Brain microvascular endothelial cell (primary cell): ENCODE measurements around the gene MON2.

Experiments
- DNase-seq: peaks from one replicate; pipeline ENCODE4 v3.0.0-alpha.2; 2020
- H3K27ac ChIP-seq: fragments of 250-450 bp; sonication (Bioruptor Pico); 2 replicates; pipeline ENCODE4 v1.5.1; 2020; ENCODE audit warnings: mild to moderate bottlenecking, moderate library complexity
- H3K27me3 ChIP-seq: fragments of 250-450 bp; sonication (Bioruptor Pico); replicated peaks from 2 replicates; pipeline ENCODE4 v1.5.1; 2020; ENCODE audit warnings: mild to moderate bottlenecking
- H3K36me3 ChIP-seq: fragments of 250-450 bp; sonication (Bioruptor Pico); replicated peaks from 2 replicates; pipeline ENCODE4 v1.5.1; 2020; ENCODE audit warnings: mild to moderate bottlenecking
- H3K4me3 ChIP-seq: 2 replicates; pipeline ENCODE4 v1.5.1; 2011; ENCODE audit warnings: low read depth, mild to moderate bottlenecking, control low read depth, low read length, moderate library complexity
- in situ Hi-C: cut with HindIII; loops from 2 replicates; pipeline ENCODE4 v1.10.0; 2017; ENCODE audit warnings: low sequenced_read_pairs, low pct_ligation_motif_present
- TF ChIP-seq, protein P1 (sequence below): IDR thresholded peaks from 2 replicates; pipeline ENCODE4 v1.5.1; 2011; ENCODE audit warnings: low read depth, mild to moderate bottlenecking, moderate library complexity, low read length, control low read depth, inconsistent platforms; ENCODE audit errors: missing control alignments

MON2 gene

DNA sequence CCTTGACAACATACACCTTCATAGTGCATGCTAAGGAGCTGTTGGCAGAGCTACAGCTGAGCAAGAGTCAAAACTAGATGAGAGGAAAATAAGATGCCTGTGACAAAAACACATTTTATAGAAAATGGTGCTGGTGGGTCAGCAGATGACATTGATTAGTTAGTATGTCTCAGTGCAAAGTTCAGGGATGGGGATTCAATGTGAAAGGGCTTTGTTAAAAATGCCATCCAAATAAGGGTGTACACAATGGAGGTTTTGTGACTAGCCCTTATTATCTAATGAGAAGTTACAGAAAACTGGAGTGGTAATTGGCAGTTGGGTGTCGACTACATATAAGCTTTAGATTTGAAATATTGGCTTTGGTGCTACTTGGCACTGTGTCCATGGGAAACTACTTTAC is 169.0 kb downstream of the MON2 start:
- Histone ChIP-seq H3K36me3 (no peaks in the 10 kb centered on the region), H3K27ac (no peak overlapping the region), H3K4me3 (no peak overlapping the region), H3K27me3 (no peaks in the 10 kb centered on the region)
- in situ Hi-C loops, result no loop called here
- TF ChIP-seq, protein P1, sequence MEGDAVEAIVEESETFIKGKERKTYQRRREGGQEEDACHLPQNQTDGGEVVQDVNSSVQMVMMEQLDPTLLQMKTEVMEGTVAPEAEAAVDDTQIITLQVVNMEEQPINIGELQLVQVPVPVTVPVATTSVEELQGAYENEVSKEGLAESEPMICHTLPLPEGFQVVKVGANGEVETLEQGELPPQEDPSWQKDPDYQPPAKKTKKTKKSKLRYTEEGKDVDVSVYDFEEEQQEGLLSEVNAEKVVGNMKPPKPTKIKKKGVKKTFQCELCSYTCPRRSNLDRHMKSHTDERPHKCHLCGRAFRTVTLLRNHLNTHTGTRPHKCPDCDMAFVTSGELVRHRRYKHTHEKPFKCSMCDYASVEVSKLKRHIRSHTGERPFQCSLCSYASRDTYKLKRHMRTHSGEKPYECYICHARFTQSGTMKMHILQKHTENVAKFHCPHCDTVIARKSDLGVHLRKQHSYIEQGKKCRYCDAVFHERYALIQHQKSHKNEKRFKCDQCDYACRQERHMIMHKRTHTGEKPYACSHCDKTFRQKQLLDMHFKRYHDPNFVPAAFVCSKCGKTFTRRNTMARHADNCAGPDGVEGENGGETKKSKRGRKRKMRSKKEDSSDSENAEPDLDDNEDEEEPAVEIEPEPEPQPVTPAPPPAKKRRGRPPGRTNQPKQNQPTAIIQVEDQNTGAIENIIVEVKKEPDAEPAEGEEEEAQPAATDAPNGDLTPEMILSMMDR, result no peak
- DNase-seq, result no peak

DNA sequence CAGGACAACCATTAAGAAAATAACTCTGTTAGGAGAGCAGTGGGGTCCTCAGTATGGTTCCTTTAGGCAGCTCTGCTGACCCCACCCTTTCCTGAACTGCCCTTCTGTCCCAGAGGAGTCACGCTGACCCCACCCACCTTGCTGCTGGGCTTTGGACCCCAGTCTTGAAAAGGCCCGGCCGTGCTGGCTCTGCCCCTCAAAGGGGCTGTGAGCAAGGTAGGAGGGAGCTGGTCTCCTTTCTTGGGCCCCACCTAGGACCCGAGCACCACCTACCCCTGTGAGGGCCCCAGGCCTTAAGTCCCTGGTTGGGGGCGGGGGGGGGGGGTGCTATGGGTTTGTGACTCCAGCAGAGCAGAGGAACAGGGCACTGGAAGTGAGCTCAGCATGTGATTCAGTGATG is 171.1 kb downstream of the MON2 start:
- no peaks in the 10 kb centered on the region for H3K27me3 ChIP-seq
- DNase-seq, result no peak
- H3K36me3 ChIP-seq, result no peaks in the 10 kb centered on the region
- no peak overlapping the region for H3K27ac ChIP-seq
- in situ Hi-C loops, result no loop called here
- H3K4me3 ChIP-seq, result no peak overlapping the region
- TF ChIP-seq, protein P1, result no peak

DNA sequence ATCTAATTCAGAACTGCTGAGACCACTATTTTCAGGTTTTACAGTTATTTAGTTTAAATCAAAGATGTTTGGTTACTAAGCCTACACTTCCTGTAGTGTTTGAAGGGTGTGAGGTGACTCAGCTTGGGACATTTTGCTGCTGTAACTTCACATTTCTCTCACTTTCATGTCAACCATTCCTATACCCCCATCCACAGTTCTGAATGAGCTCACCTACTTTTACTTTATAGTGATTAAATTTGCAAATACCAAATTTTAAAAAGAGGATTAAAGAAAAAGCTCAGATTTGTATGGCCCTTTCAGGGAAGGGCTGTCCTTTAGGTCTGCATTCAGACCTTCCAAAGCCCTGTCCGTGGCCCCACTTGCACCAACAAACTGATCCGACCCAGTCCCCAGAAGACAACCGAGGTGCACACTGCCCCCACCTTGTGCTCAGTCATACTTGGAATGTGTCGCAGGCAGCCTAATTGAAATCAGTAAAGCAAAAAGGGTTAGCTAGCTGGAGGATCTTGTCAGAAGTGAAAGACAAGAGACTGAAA is 174.4 kb downstream of the MON2 start:
- in situ Hi-C loops, result no loop called here
- DNase-seq, result peak; percentile 75
- Histone ChIP-seq H3K36me3 (no peaks in the 10 kb centered on the region), H3K27ac (peak overlapping the region; percentile 17), H3K4me3 (no peak overlapping the region), H3K27me3 (no peaks in the 10 kb centered on the region)
- TF ChIP-seq, protein P1, result no peak

DNA sequence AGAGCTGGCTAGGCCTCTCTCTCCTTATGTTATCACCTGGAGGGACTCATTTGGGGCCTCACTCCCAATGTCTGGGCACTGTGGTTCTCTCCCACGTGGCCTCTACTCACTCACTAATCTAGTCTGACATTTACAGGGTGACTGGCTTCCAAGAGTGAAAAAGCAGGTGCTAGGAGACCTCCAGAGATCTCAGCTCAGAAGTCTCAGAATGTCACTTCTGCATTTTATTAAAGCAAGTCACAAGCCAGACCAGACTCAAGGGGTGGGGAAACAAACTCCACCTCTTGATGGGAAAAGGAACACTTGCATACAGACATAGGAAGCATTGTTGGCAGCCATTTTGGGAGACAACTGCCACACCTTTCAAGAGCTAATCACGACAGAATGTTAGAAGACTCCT is 175.9 kb downstream of the MON2 start:
- in situ Hi-C loops, result no loop called here
- TF ChIP-seq, protein P1, result no peak
- Histone ChIP-seq H3K27me3 (no peaks in the 10 kb centered on the region), H3K4me3 (no peak overlapping the region), H3K36me3 (no peaks in the 10 kb centered on the region), H3K27ac (no peak overlapping the region)
- no peak for DNase-seq

DNA sequence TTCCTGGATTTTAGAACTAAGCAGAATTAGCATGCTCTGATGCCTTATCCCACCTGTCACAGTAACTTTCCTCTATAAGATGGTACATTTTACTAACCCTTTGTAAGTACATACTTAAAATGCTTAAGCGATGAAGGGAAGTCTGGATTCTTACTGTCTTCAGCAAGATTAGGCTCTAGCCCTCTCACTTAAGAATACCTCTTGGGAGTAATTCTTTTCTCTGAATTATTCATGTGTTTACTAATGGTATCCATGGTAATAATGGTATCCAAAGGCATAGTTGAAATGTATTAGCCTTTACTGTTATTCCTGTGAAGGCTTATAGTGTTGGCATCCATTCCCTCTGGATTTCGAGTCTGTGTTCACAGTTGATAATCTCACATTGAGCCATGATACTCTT is 176.9 kb downstream of the MON2 start:
- DNase-seq, result no peak
- H3K27ac ChIP-seq, result no peak overlapping the region
- in situ Hi-C loops, result no loop called here
- no peaks in the 10 kb centered on the region for H3K27me3 ChIP-seq
- no peaks in the 10 kb centered on the region for H3K36me3 ChIP-seq
- TF ChIP-seq, protein P1, result no peak
- no peak overlapping the region for H3K4me3 ChIP-seq

DNA sequence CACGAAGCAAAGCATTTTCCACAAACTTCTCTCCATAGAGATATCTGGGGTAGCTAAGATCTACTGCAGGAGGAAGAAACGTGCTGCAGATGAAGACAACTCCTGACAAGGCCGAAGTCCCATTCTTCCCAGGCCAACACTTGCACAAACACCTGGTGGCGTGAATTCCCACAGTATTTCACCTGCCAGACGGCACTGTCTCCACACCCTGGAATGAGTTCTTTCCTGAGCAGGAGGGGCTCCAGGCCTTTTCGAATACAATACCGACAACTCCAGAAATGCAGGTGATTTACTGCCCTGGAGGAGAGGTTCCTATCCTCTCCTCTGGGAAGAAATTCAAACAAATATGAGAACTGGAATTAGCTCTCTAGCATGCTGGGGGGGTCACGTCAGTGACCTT is 179.9 kb downstream of the MON2 start:
- in situ Hi-C loops, result no loop called here
- TF ChIP-seq, protein P1, result no peak
- DNase-seq, result no peak
- Histone ChIP-seq H3K27me3 (no peaks in the 10 kb centered on the region), H3K36me3 (no peaks in the 10 kb centered on the region), H3K27ac (no peak overlapping the region), H3K4me3 (no peak overlapping the region)
